GM21576 (cell line): Measurements from ENCODE around the gene ACAD11.

ENCODE experiments used
- ATAC-seq: cut with Tn5 transposase; IDR thresholded peaks from one replicate; pipeline ENCODE4 v1.9.1; 2021; ENCODE audit warnings: mild to moderate bottlenecking, moderate library complexity; ENCODE audit not compliant: unreplicated experiment

The ACAD11 gene

GRCh38 chr3:132555306-132556035, 104.1 kb downstream of the ACAD11 start:
- ATAC-seq, result no peak

DNA sequence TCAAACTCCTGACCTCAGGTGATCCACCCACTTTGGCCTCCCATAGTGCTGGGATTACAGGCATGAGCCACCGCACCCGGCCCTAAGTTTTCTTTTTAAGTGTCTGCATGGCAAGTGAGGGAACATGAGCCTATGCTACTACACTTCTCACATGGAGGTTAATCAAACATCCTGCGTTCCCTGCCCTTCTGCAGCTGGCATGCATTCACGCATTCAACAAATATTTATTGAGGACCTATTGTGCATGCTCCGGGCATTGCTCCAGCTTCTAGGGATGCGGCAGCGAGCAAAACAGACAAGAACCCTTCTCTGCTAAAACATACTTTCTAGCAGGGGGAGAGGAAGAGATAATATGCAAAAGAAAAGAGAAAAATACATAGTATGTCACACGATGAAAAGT, 105.2 kb downstream of the ACAD11 start:
- ATAC-seq, result no peak

DNA sequence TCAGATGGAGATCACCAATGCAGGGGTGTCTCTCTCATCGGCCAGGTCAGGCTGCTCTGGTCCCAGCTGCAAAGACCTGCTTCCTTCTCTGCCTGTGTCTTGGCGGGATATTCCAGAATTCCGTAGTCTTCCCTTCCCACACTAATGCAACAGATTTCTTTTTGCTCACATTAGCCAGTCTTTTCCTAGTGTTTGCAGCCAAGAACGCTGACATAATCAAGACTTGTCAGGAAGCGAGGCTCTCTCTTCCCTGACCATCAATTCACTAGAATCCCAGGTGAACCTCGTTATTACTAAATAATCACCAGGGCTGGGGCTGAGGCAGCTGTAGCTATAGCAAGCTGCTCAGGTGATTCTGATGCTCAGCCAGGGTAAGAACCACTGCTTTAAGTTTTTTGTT, 105.8 kb downstream of the ACAD11 start:
- ATAC-seq, result no peak

DNA sequence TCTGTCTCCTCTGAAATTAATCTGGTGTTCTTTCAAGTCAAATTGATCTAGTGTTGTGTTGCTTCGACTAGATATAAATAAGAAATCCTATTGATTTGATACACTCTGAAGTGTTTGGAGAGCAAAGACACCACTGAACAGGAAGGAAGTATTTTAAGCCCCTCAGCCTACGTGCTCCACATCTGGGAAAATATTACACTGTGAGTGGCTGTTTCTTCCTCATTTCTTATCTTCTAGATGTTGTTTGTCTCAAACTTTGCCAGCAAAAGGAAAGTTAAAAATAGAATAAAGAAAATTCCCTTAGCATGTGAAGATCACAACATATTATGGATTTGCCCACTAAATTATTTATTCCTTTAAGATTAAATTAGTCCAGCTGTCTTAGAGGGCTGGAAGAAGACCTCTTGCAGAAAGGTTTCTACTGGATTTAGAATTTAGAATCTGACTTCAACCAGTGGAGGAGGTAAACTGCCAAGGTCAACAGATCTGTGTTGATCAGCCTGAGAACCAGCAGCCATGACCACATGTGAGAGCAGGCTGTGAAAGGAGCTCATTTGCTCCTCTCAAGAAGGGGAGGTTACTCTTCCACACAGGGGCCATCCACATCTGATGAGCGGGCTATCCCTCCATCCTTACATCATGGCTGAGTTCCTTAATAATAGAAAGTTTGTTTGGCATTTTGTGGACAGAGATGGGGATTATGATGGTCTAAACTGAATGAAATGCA, 108.9 kb downstream of the ACAD11 start:
- ATAC-seq, result no peak

GRCh38 chr3:132549890-132550578, 109.6 kb downstream of the ACAD11 start:
- peak; percentile 77 for ATAC-seq

DNA sequence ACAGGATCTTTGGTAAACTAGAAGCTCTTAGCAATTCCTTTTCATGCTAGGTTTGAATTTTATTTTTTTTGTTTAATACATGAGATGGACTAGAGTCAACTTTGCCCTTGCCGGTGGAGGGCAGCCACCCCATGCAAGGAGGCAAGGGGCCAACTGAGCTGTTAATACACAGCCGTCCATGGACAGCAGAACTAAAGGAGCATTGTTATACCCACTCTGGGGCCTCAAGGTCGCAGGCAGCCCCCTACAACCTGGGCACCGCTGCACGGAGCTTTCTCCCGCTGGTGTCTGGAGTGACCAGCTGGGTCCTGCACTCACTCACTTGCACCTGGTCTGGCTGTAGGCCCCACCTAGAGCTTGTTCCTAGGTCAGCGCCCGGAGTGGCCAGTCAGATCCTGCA, 110.4 kb downstream of the ACAD11 start:
- ATAC-seq, result no peak

DNA sequence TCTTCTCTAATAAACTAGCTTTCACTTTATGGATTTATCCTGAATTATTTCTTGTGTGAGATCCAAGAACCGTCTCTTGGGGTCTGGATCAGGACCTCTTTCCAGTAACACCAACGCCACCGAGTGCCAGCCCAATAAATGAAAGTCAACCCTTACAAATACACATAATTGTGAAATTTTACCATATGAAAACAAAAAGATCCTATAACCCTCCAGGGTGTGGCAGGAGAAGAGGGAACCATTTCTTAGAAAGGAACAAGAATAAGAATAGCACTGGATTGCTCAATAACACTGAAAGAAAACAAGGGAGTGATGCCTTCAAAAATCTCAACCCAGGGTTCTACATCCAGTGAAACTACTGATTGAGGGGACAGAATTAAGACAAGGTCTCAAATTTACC, 114.1 kb downstream of the ACAD11 start:
- no peak for ATAC-seq

DNA sequence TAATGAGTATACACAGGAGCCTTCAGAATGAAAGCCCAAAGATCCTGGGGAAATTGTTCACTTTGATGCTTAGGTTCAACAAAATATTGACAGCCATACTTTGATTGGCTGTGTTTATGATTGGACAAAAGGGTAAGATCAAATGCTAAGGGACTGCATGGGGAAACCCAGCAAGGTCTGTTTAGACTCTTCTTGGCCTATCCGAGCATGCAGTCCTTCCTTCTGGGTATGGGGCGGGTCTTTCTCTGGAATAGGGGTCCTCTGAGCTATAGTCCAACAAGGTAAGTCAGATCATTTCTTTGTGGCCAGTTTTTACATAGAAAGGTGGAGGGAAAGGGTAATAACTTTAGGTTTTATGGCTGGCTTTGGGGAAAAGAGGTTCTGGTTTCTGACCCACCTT, 115.5 kb downstream of the ACAD11 start:
- ATAC-seq, result no peak

GRCh38 chr3:132543011-132543739, 116.4 kb downstream of the ACAD11 start:
- no peak for ATAC-seq

GRCh38 chr3:132542577-132542976, 117.0 kb downstream of the ACAD11 start:
- ATAC-seq, result no peak

DNA sequence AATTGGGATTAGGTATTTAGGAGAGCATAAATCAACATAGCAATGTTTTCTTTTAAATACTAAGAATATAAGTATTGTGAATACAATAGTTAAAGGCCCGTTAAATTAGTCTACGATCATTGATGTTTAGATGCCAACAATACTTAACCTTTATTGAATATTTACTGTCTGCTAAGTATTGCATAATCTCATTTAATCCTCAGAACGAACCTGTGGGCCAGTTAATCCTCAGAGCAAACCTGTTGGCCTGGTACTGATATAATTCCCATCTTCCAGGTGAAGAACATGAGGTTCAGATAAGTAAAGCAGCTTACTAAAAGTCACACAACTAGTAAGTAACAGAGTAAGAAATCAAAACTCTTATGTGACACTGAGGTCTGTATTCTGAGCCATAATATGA, 119.9 kb downstream of the ACAD11 start:
- ATAC-seq, result no peak

GRCh38 chr3:132538072-132538471, 121.5 kb downstream of the ACAD11 start:
- no peak for ATAC-seq

GRCh38 chr3:132537297-132537696, 122.3 kb downstream of the ACAD11 start:
- no peak for ATAC-seq

GRCh38 chr3:132536442-132537153, 123.0 kb downstream of the ACAD11 start:
- no peak for ATAC-seq

- ATAC-seq, result no peak
These were observed 123.8 kb downstream of the ACAD11 start for GRCh38 chr3:132535575-132536441.

DNA sequence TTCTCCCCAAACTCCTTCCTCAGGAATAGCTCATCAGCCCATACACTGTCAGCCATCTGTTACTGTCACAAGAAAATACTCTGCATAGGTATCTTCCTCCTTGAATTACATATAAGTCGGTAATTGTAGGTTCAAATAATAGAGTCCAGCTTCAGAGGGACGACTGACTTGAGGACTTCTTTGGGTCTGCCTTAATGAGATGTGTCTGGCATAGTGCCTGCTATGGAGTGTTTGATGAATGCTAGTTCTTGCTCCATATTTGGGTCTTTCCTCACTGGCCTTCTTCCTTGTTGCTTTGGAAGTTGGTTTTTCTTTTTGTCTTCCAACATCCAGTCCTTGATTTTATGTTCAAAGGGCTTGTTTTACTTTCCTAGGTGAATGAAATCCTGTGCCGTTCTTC, 129.0 kb downstream of the ACAD11 start:
- no peak for ATAC-seq

GRCh38 chr3:132522353-132522752, 137.3 kb downstream of the ACAD11 start:
- no peak for ATAC-seq

GRCh38 chr3:132521901-132522300, 137.7 kb downstream of the ACAD11 start:
- no peak for ATAC-seq

DNA sequence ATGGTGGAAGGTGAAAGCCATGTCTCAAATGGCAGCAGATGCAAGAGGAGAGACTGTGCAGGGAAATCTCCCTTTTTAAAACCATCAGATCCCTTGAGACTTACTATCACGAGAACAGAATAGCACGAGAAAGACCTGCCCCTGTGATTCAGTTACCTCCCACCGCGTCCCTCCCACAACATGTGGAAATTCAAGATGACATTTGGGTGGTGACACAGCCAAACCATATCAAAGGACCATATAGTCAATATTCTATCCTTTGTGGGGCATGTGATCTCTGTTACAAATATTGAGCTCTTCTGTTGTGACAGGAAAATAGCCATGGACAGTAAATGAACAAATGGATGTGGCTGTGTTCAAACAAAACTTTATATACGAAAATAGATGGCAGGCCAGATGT, 139.7 kb downstream of the ACAD11 start:
- no peak for ATAC-seq

- ATAC-seq, result no peak
These were observed 142.3 kb downstream of the ACAD11 start for GRCh38 chr3:132517311-132517710.
